Measurements from ENCODE around the gene SEMA4D. TPM values are rescaled to one million over a fixed set of nuclear protein-coding genes. Genes with fewer than 3 reads are reported as not detected.
"Not testable (repeated sequence)": the region's sequence is repeated elsewhere in the genome, so short reads cannot be mapped to it uniquely, and the experiment has no call there.

The SEMA4D gene
- total RNA-seq, 1 donor from 2014 or later, result 55.4 TPM

DNA sequence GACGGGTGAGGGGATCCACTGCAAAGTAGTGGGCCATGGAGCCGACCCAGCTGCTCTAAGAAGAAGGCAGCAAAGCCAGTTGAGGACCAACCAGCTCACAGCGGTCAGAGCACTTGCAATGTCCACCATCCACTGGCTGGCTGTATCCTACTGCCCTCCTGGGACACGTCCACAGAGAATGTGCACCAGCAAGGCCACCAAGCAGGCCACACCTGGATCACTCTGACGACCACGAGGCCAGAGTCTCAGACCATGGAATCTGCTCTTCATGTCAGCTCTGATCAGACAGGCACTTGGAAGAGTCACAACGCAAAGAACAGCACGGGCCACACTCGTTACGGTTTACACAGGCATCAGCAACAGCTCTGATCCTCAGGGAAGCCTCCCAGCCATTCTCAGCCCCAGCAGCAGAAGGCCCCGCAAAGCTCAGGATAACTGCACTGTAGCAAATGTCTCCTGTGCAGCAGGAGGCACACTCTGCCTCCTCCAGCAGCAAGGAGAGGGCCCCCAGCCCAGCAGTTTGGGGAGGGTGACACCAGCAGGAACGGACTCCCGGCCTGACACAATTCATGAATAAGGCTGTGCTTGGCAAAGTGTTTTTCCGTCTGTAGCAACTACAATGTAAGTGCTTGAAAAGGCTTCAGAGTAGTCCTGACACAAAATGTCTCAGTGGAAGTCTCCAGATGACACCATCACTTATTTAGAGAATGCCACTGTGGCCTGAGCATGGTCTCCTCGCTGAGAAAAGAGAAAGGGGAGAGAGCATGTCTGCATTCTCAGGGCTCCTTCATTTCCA, 15.7 kb downstream of the SEMA4D start:
- DNase-seq (ENCODE audit: low read depth), result no peak

DNA sequence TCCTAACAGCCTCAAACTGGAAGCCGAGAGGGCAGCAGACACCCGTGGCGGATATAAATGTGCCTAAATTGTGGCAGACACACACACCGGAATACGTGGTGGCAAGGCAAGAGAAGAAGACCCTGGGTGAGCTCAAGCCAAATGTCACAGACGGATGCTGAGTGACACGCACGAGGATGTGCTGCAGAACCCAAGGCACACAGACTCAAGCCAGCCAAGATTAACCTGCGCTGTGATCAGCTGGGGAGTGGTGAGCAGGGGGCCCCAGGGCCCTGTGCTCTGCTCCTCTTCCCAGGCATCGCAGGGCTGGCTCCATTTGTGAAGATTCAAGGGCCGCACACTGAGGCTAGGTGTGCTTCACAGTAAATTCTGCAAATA, 16.4 kb downstream of the SEMA4D start:
- no peak for DNase-seq (ENCODE audit: low read depth)

DNA sequence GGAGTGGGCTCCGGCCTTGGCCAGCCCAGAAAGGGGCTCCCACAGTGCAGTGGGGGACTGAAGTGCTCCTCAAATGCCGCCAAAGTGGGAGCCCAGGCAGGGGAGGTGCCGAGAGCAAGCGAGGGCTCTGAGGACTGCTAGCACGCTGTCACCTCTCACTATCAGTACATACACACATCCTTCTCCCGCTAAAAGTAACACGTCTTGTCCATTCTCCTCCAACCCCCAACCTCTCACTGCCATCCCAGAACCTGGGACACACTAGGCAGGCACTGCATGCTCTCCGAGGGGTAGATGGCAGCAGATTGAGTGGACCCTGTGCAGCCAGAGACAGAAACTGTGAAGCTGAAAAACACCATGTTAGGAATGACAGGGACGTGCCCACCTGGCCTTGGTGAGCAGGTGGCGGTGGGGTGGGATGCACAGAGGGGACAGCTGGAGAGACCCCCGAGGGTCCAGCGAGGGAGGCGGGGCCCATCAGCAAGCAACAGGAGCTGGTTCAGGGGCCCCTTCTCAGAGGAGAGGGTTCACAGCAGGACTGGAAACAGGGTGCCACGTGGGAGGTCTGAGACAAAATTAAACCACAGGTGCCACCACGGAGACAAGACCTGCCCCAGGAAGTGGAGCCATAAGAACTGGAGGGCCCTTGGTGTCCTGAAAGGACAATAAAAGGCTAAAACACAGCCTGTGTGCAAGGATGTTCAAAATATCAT, 16.9 kb downstream of the SEMA4D start:
- DNase-seq (ENCODE audit: low read depth), result no peak

DNA sequence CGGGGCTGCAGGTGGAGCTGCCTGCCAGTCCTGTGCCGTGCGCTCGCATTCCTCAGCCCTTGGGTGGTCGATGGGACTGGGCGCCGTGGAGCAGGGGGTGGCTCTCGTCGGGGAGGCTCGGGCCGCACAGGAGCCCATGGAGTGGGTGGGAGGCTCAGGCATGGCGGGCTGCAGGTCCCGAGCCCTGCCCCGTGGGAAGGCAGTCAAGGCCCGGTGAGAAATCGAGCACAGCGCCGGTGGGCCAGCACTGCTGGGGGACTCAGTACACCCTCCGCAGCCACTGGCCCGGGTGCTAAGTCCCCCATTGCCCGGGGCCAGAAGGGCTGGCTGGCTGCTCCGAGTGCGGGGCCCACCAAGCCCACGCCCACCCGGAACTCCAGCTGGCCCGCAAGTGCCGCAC, 17.5 kb downstream of the SEMA4D start:
- DNase-seq (ENCODE audit: low read depth), result not testable (repeated sequence)

DNA sequence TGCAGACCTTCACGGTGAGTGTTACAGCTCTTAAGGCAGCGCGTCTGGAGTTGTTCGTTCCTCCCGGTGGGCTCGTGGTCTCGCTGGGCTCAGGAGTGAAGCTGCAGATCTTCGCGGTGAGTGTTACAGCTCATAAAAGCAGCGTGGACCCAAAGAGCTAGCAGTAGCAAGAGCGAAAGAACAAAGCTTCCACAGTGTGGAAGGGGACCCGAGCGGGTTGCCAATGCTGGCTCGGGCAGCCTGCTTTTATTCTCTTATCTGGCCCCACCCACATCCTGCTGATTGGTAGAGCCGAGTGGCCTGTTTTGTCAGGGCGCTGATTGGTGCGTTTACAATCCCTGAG, 18.3 kb downstream of the SEMA4D start:
- DNase-seq (ENCODE audit: low read depth), result not testable (repeated sequence)

DNA sequence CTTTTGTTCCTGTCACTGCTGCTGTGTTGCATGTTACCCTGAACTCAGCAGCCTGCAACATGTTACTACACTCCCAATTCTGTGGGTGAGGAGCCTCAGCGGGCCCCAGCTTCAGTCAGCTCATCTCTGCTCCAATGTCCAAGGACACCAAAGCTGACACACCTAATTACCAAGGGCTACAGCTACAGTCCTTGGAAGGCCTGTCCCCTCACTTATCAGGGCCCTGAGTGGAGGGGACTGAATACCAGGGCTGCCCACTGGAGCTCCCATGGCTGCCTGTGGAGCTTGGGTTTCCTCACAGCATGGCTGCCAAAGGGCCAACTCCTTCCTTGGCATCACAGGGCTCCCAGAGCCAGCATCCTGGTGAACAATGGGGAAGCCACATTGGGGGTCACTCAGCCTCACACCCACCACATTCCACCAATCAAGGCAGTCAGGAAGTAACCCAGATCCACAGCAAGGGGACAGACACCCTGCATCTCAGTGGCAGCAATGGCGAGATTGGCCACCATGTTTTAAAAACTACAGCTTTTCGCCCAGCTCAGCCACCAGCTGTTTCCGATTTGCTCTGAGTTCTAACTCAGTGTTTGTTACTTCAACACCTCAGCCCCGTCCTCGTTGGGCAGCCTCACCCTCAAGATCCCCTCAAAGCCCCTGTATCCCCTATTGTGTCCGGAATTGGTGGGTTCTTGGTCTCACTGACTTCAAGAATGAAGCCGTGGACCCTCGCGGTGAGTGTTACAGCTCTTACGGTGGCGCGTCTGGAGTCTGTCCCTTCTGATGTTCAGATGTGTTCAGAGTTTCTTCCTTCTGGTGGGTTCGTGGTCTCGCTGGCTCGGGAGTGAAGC, 18.9 kb downstream of the SEMA4D start:
- DNase-seq (ENCODE audit: low read depth), result no peak

DNA sequence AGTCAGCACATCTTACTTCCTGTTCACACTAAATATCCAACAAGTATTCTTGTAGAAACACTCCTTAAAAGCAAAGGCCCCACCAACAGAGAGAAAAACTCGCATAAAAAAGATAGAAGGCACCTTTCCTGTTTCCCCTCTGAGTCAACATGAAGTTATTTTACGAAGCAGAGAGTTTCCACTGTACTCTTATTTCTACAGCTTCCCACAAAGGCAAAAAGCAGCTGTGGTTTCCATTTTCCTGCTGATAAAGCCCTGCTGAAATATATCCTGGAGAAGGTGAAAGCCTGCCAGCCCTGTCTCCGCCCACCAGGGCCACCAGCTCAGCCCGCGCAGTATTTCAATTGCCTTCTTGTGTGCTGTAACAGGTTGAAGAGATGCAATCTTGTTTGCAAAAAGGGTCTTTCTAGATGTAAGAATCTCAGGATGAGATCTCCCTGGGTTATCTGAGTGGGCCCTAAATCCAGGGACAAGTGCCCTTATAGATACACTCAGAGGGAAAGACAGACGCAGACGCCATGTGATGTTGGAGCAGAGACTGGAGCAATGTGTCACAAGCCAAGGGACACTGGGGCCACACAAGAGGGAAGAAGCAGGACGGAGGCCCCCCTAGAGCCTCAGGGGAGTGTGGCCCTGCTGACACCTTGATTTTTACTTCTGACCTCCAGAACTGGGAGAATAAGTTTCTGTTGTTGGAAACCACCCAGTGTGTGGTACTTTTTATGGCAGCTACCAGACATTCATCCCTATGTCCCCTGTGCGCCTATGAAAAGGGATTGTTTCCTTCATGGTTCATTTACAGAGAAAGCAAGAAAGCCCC, 19.9 kb downstream of the SEMA4D start:
- DNase-seq (ENCODE audit: low read depth), result peak; percentile 77

DNA sequence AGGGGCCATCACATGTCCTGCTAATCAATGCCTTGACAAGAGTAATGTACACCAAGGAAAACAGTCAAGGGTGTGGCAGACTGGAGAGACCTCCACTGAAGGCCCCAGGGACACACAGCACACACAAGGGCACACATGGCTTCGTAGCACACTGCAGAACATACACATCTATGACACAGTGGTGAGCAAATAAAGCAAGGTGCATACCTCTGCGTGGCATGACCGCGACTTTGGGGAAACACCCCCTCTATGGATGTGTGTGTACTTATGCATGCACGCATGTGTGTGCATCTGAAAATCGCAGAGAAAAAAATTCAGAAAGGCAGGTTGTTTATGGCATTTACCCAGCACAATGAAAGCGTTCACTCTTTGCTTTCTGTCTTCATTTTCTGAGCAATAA, 20.5 kb downstream of the SEMA4D start:
- no peak for DNase-seq (ENCODE audit: low read depth)

DNA sequence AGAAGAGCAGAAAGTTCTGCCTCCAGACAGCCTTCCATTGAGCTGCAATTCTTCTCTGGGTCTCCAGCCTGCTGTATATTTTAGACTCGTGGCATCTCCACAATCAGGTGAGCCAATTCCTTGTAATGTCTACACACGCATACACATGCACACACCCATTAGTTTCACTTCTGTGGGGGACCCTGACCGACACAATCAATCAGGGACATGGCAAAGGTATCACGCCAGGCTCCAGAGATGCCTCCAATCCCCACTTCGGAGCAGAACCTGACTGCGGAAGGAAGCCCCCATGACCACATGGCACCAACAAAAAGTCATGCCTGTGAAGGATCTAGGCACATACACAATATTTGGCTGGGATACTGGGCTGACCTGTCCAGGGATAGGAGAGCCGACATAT, 21.4 kb downstream of the SEMA4D start:
- no peak for DNase-seq (ENCODE audit: low read depth)

DNA sequence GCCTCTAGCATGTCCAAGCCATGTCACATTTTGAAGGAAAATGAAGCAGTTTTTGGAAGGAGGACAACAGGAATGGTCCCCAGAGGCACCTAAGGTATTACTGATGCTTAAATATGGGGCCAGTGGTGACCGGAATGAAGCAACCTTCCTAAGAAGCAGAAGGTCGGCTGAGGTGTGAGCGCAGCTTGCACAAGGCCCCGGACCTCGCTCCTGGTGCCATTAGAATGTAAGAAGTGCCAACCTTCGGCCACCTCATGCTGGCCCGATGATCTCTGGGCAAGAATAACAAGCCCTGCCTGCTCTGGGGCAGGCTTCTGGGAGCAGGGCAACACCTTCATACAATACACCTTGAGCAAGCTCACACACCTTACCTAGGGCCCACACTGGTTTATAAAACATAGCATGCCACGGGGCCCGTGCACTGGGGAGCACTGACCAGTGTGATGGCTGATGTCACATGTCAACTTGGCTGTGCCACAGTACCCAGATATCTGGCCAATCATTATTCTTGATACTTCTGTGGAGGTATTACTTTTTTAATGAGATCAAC, 21.9 kb downstream of the SEMA4D start:
- DNase-seq (ENCODE audit: low read depth), result no peak

DNA sequence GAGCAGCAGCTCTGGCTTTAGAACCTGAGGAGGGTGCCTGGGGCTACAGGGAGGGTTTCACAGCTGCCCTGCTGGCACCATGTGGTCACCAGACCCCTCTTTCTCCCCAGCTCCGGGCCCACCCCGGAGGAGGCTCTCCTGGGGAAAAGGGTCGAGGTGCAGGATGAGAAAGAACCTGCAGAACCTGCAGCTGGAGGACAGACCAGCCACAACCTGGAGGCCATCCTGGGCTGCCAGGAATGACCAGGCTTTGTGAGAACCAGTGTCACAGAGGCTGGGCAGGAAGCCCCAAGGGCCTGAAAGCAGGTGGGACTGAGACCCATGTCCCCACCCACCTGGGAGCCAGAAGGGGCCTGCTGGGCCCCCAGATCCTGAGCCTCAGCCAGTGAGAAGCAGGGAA, 23.0 kb downstream of the SEMA4D start:
- DNase-seq (ENCODE audit: low read depth), result no peak

DNA sequence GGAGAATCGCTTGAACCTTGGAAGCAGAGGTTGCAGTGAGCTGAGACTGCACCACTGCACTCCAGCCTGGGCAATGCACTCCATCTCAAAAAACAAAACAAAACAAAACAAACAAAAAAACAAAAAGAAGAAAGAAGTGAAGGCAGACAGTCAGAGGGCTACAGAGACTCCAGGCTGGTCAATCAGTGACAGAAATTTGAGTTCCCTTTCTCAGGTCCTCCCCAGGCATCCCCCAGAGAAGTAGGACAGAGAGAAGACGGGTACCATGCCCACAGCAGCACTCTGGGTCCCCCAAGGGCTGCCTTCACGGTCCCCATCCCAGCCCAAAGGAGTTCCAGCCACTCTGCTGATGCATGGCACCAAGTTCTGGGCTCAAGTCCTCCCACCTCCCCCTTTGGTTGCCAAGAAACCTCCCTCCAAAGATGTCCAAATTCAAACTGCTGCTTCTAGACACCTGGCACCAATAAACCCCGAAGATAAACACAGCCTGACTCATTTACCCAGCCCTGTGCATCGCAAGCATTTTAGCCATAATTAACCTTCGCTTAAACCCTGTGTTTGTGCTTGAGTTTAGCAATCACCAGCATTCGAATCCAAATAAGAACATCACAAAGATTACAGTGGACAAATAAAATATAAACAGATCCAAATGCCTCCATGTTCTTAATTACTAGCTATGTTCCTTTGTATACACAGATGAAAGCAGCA, 24.0 kb downstream of the SEMA4D start:
- DNase-seq (ENCODE audit: low read depth), result peak; percentile 59

DNA sequence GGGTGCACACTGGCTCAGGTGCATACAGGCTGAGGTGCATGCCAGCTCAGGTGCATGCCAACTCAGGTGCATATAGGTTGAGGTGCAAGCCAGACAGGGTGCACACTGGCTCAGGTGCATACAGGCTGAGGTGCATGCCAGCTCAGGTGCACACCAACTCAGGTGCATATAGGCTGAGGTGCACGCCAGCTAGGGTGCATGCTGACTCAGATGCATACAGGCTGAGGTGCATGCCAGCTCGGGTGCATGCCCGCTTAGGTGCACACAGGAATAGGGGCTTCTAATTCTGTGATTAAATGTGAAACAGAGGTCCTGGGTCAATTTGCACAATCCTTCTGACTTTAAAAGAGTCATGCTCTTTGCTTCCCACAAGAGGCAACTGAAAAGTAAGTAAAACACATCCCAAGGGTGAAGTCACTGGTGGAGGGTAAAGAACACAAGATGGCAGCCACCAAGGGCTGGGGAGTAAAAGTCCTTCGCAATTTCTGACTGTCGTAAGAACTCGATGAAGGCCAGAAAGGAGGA, 26.1 kb downstream of the SEMA4D start:
- DNase-seq (ENCODE audit: low read depth), result not testable (repeated sequence)

DNA sequence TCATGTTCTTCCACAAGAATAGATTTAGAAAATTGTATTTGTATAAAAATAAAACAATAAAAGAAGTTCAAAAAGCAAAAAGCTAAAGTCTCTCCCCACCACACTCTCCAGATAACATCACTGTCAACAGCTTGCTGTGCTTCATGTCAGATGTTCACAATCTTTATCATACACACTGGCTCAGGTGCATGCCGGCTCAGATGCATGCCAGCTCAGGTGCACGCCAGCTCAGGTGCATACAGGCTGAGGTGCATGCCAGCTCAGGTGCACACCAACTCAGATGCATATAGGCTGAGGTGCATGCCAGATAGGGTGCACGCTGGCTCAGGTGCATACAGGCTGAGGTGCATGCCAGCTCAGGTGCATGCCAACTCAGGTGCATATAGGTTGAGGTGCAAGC, 26.5 kb downstream of the SEMA4D start:
- no peak for DNase-seq (ENCODE audit: low read depth)

DNA sequence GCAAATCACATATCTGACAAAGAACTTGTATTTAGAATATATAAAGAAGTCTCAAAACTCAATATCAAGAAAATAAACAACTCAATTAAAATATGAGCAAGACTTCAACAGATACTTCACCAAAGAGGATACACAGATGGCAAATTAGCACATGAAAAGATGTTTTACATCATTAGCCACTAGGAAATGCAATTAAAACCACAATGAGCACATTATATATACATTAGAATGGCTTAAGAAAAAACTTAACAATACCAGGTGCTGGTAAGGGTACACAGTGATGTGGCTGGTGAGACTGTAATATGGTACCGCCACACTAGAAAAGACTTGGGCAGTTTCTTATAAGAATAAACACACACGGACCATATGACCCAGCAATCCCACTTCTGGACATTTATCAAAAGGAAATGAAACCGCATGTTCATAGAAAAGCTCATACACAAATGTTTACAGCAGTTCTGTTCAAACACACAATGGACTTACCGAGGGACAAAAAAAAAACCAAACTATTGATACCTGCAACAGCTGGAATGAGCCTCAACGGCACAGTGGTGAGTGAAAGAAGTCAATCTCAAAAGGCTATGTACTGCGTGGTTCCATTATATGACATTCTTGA, 27.6 kb downstream of the SEMA4D start:
- no peak for DNase-seq (ENCODE audit: low read depth)

DNA sequence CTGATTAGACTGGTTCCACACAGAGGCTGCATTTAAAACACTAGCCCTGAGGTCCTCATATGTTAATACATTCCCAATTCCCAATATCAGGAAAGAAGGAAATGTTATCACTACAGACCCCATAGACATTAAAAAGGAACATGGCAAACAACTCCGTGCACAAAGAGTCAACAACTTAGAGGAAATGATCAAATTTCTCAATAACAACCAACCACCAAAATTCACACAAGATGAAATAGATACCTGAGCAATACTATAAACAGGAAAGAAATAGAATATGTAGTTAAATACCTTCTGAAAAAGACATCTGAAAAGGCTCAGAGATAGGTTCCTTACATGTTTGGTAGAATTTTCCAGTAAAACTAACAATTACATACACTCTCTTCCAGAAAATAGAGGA, 28.9 kb downstream of the SEMA4D start:
- DNase-seq (ENCODE audit: low read depth), result no peak

DNA sequence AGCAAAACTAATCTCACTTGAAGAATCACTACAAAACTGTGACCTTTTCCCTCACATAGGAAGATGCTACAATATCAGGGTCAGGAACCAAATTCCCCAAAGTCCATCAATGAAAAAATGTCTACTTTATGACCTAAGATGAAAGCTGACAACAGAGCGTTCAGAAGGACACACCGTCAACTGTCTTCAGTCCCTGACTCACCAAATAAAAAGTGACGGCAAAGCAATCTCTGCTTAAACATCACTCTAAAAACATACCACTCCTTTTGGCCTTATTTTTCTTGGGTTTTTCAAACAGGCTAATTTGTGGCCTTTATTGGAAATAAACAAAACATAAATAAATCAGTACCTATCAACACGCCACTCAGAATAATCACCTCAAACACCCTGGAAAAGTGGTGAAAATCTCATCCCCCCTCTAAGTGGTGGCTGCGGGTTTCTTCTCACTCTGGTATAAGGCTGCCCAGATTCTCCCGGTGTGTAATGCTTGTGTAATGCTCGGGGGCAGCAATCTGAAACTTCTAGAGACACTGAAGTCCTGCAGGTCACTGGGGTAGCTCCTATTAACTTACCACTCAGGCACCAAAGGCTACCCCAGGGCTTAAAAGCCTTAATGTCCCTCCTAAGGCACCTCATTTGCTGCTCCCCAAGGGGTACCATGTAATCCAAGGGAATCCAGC, 29.5 kb downstream of the SEMA4D start:
- no peak for DNase-seq (ENCODE audit: low read depth)

DNA sequence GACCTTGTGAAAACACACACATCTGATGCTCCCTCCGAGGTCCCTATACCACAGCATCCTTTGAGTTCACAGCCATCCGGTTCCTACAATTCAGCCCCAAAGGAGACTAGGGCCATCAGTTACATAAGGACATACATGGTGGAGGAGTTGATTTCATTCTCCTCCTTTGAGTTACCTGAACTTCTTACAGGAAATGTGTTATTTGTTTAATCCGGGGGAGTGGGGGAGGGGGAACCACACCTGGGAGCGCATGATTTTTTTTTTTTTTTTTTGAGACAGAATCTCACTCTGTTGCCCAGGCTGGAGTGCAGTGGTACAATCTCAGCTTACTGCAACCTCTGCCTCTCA, 30.7 kb downstream of the SEMA4D start:
- no peak for DNase-seq (ENCODE audit: low read depth)

DNA sequence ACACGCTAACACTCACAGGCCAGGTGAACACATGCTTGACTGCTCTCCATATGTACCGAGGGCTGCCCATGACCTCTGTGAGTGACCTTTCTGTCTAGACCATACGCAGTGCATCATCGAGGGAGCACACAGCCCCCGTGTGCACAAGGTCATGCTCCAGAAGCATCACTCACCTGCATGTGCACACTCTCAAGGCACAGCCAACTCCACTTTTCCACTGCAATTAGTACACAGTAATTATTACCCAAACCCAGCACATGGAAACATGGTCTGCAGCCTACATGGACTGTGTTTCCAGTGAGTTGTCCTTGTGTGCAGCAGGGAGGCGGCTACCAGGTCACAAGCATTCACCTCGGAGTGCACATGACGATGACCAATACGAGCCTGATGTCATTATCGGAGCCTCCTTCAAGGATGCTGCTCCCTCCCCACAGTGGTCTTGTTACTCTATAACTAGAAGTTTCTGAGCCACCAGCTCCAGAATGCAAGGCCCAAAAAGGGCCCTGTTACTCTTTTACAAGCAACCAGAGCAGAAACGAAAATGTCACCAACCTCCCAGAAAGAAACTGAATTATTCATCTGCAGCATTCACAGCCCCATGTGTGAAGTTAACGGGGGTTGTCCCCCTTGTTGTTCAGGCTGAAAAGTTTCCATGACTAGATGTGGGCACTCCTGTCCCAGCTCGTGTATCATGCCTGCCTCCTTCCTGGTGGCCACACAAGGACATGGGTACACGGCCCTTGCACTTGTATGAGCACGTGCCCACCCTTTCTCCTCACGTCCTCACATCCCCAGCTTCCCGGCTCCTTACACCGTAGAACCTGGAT, 31.2 kb downstream of the SEMA4D start:
- DNase-seq (ENCODE audit: low read depth), result peak; percentile 97

Measured in renal cortical epithelial cell (primary cell).